HEK293T (cell line): ENCODE data around the gene ORAI2.

ENCODE experiments used
- BHLHE40 ChIP-seq: fragments of 450-650 bp; IDR thresholded peaks from 2 replicates; pipeline ENCODE4 v1.6.1; 2016; ENCODE audit warnings: mild to moderate bottlenecking, moderate library complexity, borderline replicate concordance
- ELF4 ChIP-seq: fragments of 450-650 bp; IDR thresholded peaks from 2 replicates; pipeline ENCODE4 v1.6.1; 2017; ENCODE audit warnings: antibody characterized with exemption
- FOXA1 ChIP-seq: fragments of 450-650 bp; IDR thresholded peaks from 2 replicates; pipeline ENCODE4 v1.6.1; 2016; ENCODE audit warnings: mild to moderate bottlenecking
- FOXK2 ChIP-seq: fragments of 450-650 bp; IDR thresholded peaks from 2 replicates; pipeline ENCODE4 v1.6.1; 2016; ENCODE audit warnings: mild to moderate bottlenecking
- L3MBTL2 ChIP-seq: fragments of 450-650 bp; conservative IDR thresholded peaks from 2 replicates; pipeline ENCODE4 v1.6.1; 2016; ENCODE audit warnings: mild to moderate bottlenecking
- LEF1 ChIP-seq: fragments of 450-650 bp; IDR thresholded peaks from 2 replicates; pipeline ENCODE4 v1.6.1; 2017; ENCODE audit warnings: mild to moderate bottlenecking, borderline replicate concordance
- SP1 ChIP-seq: fragments of 450-650 bp; IDR thresholded peaks from 2 replicates; pipeline ENCODE4 v1.6.1; 2017
- SUZ12 ChIP-seq: fragments of 450-650 bp; IDR thresholded peaks from 2 replicates; pipeline ENCODE4 v1.6.1; 2016; ENCODE audit warnings: mild to moderate bottlenecking
- TARDBP ChIP-seq: fragments of 450-650 bp; IDR thresholded peaks from 2 replicates; pipeline ENCODE4 v1.6.1; 2016

- TF ChIP-seq SP1, result no peak
- no peak for TF ChIP-seq FOXK2
- no peak for TF ChIP-seq L3MBTL2
- no peak for TF ChIP-seq BHLHE40
- no peak for TF ChIP-seq SUZ12
- TF ChIP-seq ELF4, result no peak
- TF ChIP-seq TARDBP, result no peak
- no peak for TF ChIP-seq LEF1
- TF ChIP-seq FOXA1, result no peak
Observed at GRCh38 chr7:102413091-102413490, 20.3 kb upstream of the ORAI2 start.
